GM23248 (cell line): Measurements from ENCODE around the gene CAMK1D. TPM values are rescaled to one million over a fixed set of nuclear protein-coding genes. Genes with fewer than 3 reads are reported as not detected.

Source experiments
- DNase-seq: peaks from one replicate; pipeline ENCODE4 v3.0.0-alpha.2; 2015
- H2AFZ ChIP-seq: fragments of 200-600 bp; sonication (generic); 2 replicates; pipeline ENCODE4 v1.6.1; 2016; ENCODE audit warnings: antibody characterized with exemption
- H3F3A ChIP-seq: fragments of 200-600 bp; sonication (generic); 2 replicates; pipeline ENCODE4 v1.6.1; 2016; ENCODE audit warnings: mild to moderate bottlenecking, antibody characterized with exemption, mixed run types; ENCODE audit not compliant: insufficient read depth
- H3K27ac ChIP-seq: fragments of 200-600 bp; sonication (generic); 2 replicates; pipeline ENCODE4 v1.5.1; 2016; ENCODE audit warnings: mild to moderate bottlenecking
- H3K27me3 ChIP-seq: fragments of 200-600 bp; sonication (generic); replicated peaks from 2 replicates; pipeline ENCODE4 v1.6.1; 2016; ENCODE audit warnings: mild to moderate bottlenecking; ENCODE audit not compliant: insufficient read depth
- H3K36me3 ChIP-seq: fragments of 200-600 bp; sonication (generic); 2 replicates; pipeline ENCODE4 v1.6.1; 2016; ENCODE audit warnings: low read depth, mild to moderate bottlenecking
- H3K4me1 ChIP-seq: fragments of 200-600 bp; sonication (generic); 2 replicates; pipeline ENCODE4 v1.6.1; 2016; ENCODE audit warnings: mild to moderate bottlenecking; ENCODE audit not compliant: insufficient read depth
- H3K4me2 ChIP-seq: fragments of 200-600 bp; sonication (generic); one replicate; pipeline ENCODE4 v1.6.1; 2016; ENCODE audit warnings: mild to moderate bottlenecking; ENCODE audit not compliant: unreplicated experiment
- H3K4me3 ChIP-seq: fragments of 200-600 bp; sonication (generic); 2 replicates; pipeline ENCODE4 v1.5.1; 2016; ENCODE audit warnings: mild to moderate bottlenecking
- H3K79me2 ChIP-seq: fragments of 200-600 bp; sonication (generic); 2 replicates; pipeline ENCODE4 v1.6.1; 2016; ENCODE audit warnings: mild to moderate bottlenecking; ENCODE audit not compliant: insufficient read depth
- H3K9ac ChIP-seq: fragments of 200-600 bp; sonication (generic); 2 replicates; pipeline ENCODE4 v1.6.1; 2016; ENCODE audit warnings: mild to moderate bottlenecking
- H3K9me2 ChIP-seq: fragments of 200-600 bp; sonication (generic); 2 replicates; pipeline ENCODE4 v1.6.1; 2016; ENCODE audit warnings: mixed run types, mild to moderate bottlenecking, moderate library complexity; ENCODE audit not compliant: insufficient read depth
- H3K9me3 ChIP-seq: fragments of 200-600 bp; sonication (generic); one replicate; pipeline ENCODE4 v1.6.1; 2017; ENCODE audit warnings: low read depth
- H4K20me1 ChIP-seq: fragments of 200-600 bp; sonication (generic); 2 replicates; pipeline ENCODE4 v1.6.0; 2016; ENCODE audit not compliant: insufficient read depth
- EZH2 ChIP-seq: fragments of 200-600 bp; sonication (generic); IDR thresholded peaks from 2 replicates; pipeline ENCODE4 v1.6.1; 2018; ENCODE audit warnings: antibody characterized with exemption, mild to moderate bottlenecking; ENCODE audit not compliant: insufficient read depth, poor library complexity, severe bottlenecking
- EZH2phosphoT487 ChIP-seq: fragments of 200-600 bp; sonication (generic); IDR thresholded peaks from 2 replicates; pipeline ENCODE4 v1.6.1; 2018; ENCODE audit warnings: antibody characterized with exemption, moderate library complexity, mild to moderate bottlenecking, low read depth; ENCODE audit not compliant: insufficient read depth
- WGBS, 2 experiments: methylation state at CpG; one replicate each; pipeline ENCODE4 v1.1.6; 2015 to 2017; ENCODE audit warnings: low lambda C conversion rate in 2 of 2, low coverage in 1 of 2; ENCODE audit errors: missing lambda C conversion rate in 2 of 2; 5-methylcytosine and 5-hydroxymethylcytosine counted together
- in situ Hi-C: fragments of 300-500 bp; cut with MboI; formaldehyde crosslinking; loops from 2 replicates; pipeline ENCODE4 v1.15.0; 2020
- polyA plus RNA-seq: library from polyadenylated mRNA; unstranded; fragments of >200 nt; fragmentation: Nextera tagmentation; extraction: Ambion mirVana; gene quantifications from 2 replicates; pipeline ENCODE4 v1.2.1, GENCODE V29; 2016
- total RNA-seq: library from RNA; depleted of rRNA; stranded (reverse); fragments of >200 nt; shearing (Covaris generic); gene quantifications from 2 replicates; pipeline ENCODE4 v1.2.3, GENCODE V29; 2014

Gene CAMK1D
- total and polyA plus RNA-seq, 2 experiments from 2014 or later = 0.22 to 0.55 TPM

- no peaks in the 10 kb centered on the region for H3K27me3 ChIP-seq
- H3K79me2 ChIP-seq = no peaks in the 10 kb centered on the region
- H3K4me1 ChIP-seq = no peaks in the 10 kb centered on the region
- no peak overlapping the region for H3K27ac ChIP-seq
- no peaks in the 10 kb centered on the region for H4K20me1 ChIP-seq
- 16 to 17% methylated on average over 2 of the region's 2 CpGs for WGBS, 2 experiments
- no peaks in the 10 kb centered on the region for H3F3A ChIP-seq
- in situ Hi-C loops = no loop called here
- no peaks in the 10 kb centered on the region for H3K36me3 ChIP-seq
- no peak overlapping the region for H3K4me3 ChIP-seq
- H2AFZ ChIP-seq = no peak overlapping the region
- no peak for DNase-seq
- H3K9me2 ChIP-seq = no peaks in the 10 kb centered on the region
- H3K4me2 ChIP-seq = no peak overlapping the region
- H3K9ac ChIP-seq = no peak overlapping the region
- TF ChIP-seq EZH2phosphoT487 (no peak), EZH2 (no peak)
- no peaks in the 10 kb centered on the region for H3K9me3 ChIP-seq
These were observed 408.9 kb downstream of the CAMK1D start for GRCh38 chr10:12758271-12758670.

GRCh38 chr10:12766223-12766622 lies 416.9 kb downstream of the CAMK1D start:
- Histone ChIP-seq H3K4me1 (no peaks in the 10 kb centered on the region), H4K20me1 (no peaks in the 10 kb centered on the region), H3K79me2 (no peaks in the 10 kb centered on the region), H3K9ac (no peak overlapping the region), H3F3A (no peaks in the 10 kb centered on the region), H2AFZ (no peak overlapping the region), H3K27me3 (no peaks in the 10 kb centered on the region), H3K9me3 (no peaks in the 10 kb centered on the region), H3K4me2 (no peak overlapping the region), H3K4me3 (no peak overlapping the region), H3K9me2 (no peaks in the 10 kb centered on the region), H3K27ac (no peak overlapping the region), H3K36me3 (no peaks in the 10 kb centered on the region)
- DNase-seq = no peak
- in situ Hi-C loops = no loop called here
- TF ChIP-seq EZH2 = no peak
- WGBS, 2 experiments = 74% methylated on average over 4 to 5 of the region's 5 CpGs

DNA sequence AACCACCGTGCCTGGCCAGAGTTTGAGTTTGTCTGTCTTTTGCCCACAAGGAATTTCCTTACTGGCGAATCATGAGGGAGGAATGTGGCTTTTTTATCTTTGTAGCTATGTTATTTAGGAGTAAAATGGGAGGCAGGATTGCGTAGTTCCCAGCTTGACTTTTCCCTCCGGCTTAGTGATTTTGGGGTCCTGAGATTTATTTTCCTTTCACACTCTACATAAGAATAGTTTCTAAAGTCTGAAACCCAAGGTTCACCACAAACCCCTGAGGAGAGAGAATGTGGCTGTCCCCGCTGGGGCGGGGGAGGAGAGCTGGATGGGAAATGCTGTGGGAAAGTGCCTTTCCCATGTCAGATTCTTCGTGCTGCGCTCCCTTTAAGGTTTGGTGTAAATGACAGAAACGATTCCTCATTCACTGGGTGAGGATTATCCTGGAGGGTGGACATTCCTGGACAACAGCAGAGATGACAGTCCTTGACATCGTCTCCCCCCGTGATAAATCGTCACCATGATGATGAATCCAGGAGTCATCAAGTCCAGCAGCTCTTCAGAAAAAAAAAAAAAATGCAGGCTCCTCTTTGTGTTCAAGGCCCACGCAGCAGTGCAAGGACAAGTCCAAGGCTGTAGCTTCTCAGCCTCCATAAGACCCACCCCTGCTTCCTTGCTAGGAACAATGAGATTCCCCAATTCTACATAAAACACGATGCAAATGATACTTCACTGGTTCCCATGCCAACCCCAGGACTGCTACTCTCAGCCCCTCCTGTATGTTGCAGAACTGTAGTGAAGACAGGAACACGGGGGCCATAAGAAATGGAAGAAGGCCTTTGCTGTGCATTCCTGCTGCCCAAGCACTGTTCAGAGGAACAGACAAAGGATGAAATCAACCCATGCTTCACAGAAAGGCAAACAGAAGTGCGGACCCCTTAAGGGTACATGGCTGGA lies 419.1 kb downstream of the CAMK1D start:
- peak; percentile 36 for DNase-seq

DNA sequence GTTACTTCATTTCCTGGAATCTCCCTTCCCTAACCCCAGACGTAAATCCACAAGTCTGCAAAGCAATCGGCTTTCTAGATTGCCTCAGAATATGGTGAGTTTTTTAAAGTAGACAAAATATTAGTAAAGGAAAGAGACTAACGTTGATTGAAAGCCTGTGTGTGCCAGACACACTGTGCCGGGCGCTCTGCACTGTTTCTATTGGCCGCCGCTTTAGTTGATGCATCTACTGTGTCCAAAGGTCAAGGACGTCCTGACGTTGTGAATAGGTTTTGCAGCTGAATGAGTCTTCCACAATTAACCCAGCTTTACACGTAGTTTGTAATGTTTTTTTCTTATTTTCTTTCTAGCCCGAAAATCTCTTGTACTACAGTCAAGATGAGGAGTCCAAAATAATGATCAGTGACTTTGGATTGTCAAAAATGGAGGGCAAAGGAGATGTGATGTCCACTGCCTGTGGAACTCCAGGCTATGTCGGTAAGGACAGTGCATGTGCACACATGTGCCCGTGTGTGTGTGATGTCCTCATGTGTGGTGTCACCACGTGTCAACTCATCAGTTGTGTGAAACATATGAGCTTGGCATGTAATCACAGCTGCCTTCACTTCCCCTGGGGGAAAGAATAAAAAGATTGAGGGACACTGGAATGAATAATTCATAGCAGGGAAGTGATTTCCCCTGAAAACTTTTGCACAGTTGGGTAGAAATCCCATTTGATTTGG lies 420.1 kb downstream of the CAMK1D start:
- in situ Hi-C loops = no loop called here

More for the DNA sequence above, 419.1 kb downstream of the CAMK1D start:
- 50 to 54% methylated on average over 16 of the region's 16 CpGs for WGBS, 2 experiments
- Histone ChIP-seq H3F3A (no peaks in the 10 kb centered on the region), H3K4me2 (no peak overlapping the region), H3K4me1 (no peaks in the 10 kb centered on the region), H3K4me3 (no peak overlapping the region), H3K27ac (no peak overlapping the region), H3K36me3 (no peaks in the 10 kb centered on the region), H3K79me2 (no peaks in the 10 kb centered on the region), H3K27me3 (no peaks in the 10 kb centered on the region), H3K9me3 (no peaks in the 10 kb centered on the region), H3K9me2 (no peaks in the 10 kb centered on the region), H2AFZ (no peak overlapping the region), H4K20me1 (no peaks in the 10 kb centered on the region), H3K9ac (no peak overlapping the region)
- in situ Hi-C loops = no loop called here
- TF ChIP-seq EZH2phosphoT487 (no peak), EZH2 (no peak)

More for the DNA sequence above, 420.1 kb downstream of the CAMK1D start:
- H3K9me2 ChIP-seq = no peaks in the 10 kb centered on the region
- H4K20me1 ChIP-seq = no peaks in the 10 kb centered on the region
- no peaks in the 10 kb centered on the region for H3K79me2 ChIP-seq
- no peaks in the 10 kb centered on the region for H3K27me3 ChIP-seq
- WGBS, 2 experiments = 68% methylated on average over 14 of the region's 14 CpGs
- no peak overlapping the region for H2AFZ ChIP-seq
- no peaks in the 10 kb centered on the region for H3K4me1 ChIP-seq
- no peaks in the 10 kb centered on the region for H3K9me3 ChIP-seq
- H3K27ac ChIP-seq = no peak overlapping the region
- H3K4me2 ChIP-seq = no peak overlapping the region
- TF ChIP-seq EZH2 = no peak
- TF ChIP-seq EZH2phosphoT487 = no peak
- no peak overlapping the region for H3K4me3 ChIP-seq
- no peaks in the 10 kb centered on the region for H3F3A ChIP-seq
- no peaks in the 10 kb centered on the region for H3K36me3 ChIP-seq
- H3K9ac ChIP-seq = no peak overlapping the region
- DNase-seq = no peak
